ENCODE data around the gene SARDH. TPM values are rescaled to one million over a fixed set of nuclear protein-coding genes. Genes with fewer than 3 reads are reported as not detected.

SARDH gene
- polyA plus RNA-seq, 1 donor from 2014 or later: not detected

GRCh38 chr9:133681658-133682306 lies 56.4 kb downstream of the SARDH start:
- Histone ChIP-seq H3K4me2 (ENCODE audit: low read length) (no peak overlapping the region), H3K9me3 (ENCODE audit: low read length) (no peaks in the 10 kb centered on the region), H3F3A (ENCODE audit: insufficient read depth, low read length, poor library complexity, severe bottlenecking) (no peaks in the 10 kb centered on the region), H4K20me1 (ENCODE audit: insufficient read depth) (no peaks in the 10 kb centered on the region), H3K27me3 (ENCODE audit: insufficient read depth, low read depth, low read length) (no peaks in the 10 kb centered on the region), H3K27ac (ENCODE audit: low read length) (no peak overlapping the region), H3K9me2 (ENCODE audit: insufficient read depth, low read length) (no peaks in the 10 kb centered on the region), H2AFZ (ENCODE audit: low read depth, low read length) (no peak overlapping the region), H3K9ac (ENCODE audit: low read length) (no peak overlapping the region), H3K4me3 (ENCODE audit: low read length) (no peak overlapping the region), H3K36me3 (ENCODE audit: insufficient read depth, low read length) (no peaks in the 10 kb centered on the region), H3K79me2 (replicated peaks; ENCODE audit: insufficient read depth, low read length) (no peaks in the 10 kb centered on the region)
- no peak for TF ChIP-seq SMC3 (conservative IDR thresholded peaks at IDR 0.05; ENCODE audit: poor library complexity)

DNA sequence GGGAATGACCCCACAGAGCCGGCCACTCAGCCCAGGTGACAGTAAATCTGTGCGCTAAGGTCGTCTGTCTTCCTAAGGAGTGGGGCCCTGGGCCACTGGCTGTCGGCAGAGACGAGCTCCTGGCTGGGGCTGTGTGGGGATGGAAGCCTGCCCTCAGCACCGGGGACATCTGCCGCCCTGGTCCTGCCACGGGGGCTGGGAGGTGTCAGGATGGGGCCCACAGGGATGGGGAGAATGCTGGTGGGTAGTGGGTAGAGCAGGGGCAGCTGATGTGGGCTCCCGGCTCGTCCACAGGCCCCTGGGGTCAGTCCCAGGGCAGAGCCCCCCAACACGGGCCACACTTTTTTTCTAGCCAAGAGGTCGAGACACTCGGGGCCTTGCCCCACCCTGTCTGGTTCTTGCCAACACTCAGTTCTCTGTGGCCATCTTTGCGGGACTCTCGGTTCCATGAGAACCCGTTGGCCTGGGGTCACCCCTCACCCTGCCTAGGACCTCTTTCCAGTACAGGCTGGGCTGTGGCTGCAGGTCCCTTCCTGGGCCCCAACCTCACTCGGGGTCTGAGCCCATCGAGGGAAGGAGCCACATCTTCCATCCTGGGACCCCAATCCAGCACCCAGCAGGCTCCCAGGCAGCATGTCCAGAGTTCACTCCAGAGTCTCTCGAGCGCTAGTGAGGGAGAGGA lies 57.0 kb downstream of the SARDH start:
- H3K9ac ChIP-seq (ENCODE audit: low read length): no peak overlapping the region
- no peaks in the 10 kb centered on the region for H3F3A ChIP-seq (ENCODE audit: insufficient read depth, low read length, poor library complexity, severe bottlenecking)

GRCh38 chr9:133680250-133680975 lies 57.7 kb downstream of the SARDH start:
- Histone ChIP-seq H3K4me2 (ENCODE audit: low read length) (no peak overlapping the region), H3K27ac (ENCODE audit: low read length) (no peak overlapping the region), H4K20me1 (ENCODE audit: insufficient read depth) (no peaks in the 10 kb centered on the region), H3K79me2 (replicated peaks; ENCODE audit: insufficient read depth, low read length) (no peaks in the 10 kb centered on the region), H3K4me3 (ENCODE audit: low read length) (no peak overlapping the region), H3F3A (ENCODE audit: insufficient read depth, low read length, poor library complexity, severe bottlenecking) (no peaks in the 10 kb centered on the region), H3K36me3 (ENCODE audit: insufficient read depth, low read length) (no peaks in the 10 kb centered on the region), H3K27me3 (ENCODE audit: insufficient read depth, low read depth, low read length) (no peaks in the 10 kb centered on the region), H2AFZ (ENCODE audit: low read depth, low read length) (no peak overlapping the region), H3K9ac (ENCODE audit: low read length) (no peak overlapping the region), H3K9me2 (ENCODE audit: insufficient read depth, low read length) (no peaks in the 10 kb centered on the region), H3K9me3 (ENCODE audit: low read length) (no peaks in the 10 kb centered on the region)
- no peak for TF ChIP-seq RAD21 (conservative IDR thresholded peaks at IDR 0.05)
- no peak for TF ChIP-seq TAF1 (IDR thresholded peaks at IDR 0.05; ENCODE audit: low read depth)
- TF ChIP-seq EP300 (conservative IDR thresholded peaks at IDR 0.05; ENCODE audit: poor library complexity, severe bottlenecking): no peak
- no peak for TF ChIP-seq SMC3 (conservative IDR thresholded peaks at IDR 0.05; ENCODE audit: poor library complexity)
- no peak for TF ChIP-seq MXI1 (conservative IDR thresholded peaks at IDR 0.05; ENCODE audit: poor library complexity, severe bottlenecking)
- TF ChIP-seq REST (IDR thresholded peaks at IDR 0.05; ENCODE audit: borderline replicate concordance): no peak
- no peak for TF ChIP-seq CTCF (IDR thresholded peaks at IDR 0.05; ENCODE audit: poor library complexity, severe bottlenecking)
- TF ChIP-seq POLR2AphosphoS5 (IDR thresholded peaks at IDR 0.05): no peak
- TF ChIP-seq EZH2 (IDR thresholded peaks at IDR 0.05; ENCODE audit: borderline replicate concordance, insufficient read depth, low read length, poor library complexity, severe bottlenecking): no peak

More for the DNA sequence above, 57.0 kb downstream of the SARDH start:
- TF ChIP-seq CTCF (IDR thresholded peaks at IDR 0.05; ENCODE audit: poor library complexity, severe bottlenecking): no peak
- no peak for TF ChIP-seq POLR2AphosphoS5 (IDR thresholded peaks at IDR 0.05)
- Histone ChIP-seq H3K9me3 (ENCODE audit: low read length) (no peaks in the 10 kb centered on the region), H3K27ac (ENCODE audit: low read length) (no peak overlapping the region), H4K20me1 (ENCODE audit: insufficient read depth) (no peaks in the 10 kb centered on the region), H3K27me3 (ENCODE audit: insufficient read depth, low read depth, low read length) (no peaks in the 10 kb centered on the region), H3K4me2 (ENCODE audit: low read length) (no peak overlapping the region), H2AFZ (ENCODE audit: low read depth, low read length) (no peak overlapping the region), H3K4me3 (ENCODE audit: low read length) (no peak overlapping the region), H3K9me2 (ENCODE audit: insufficient read depth, low read length) (no peaks in the 10 kb centered on the region), H3K79me2 (replicated peaks; ENCODE audit: insufficient read depth, low read length) (no peaks in the 10 kb centered on the region), H3K36me3 (ENCODE audit: insufficient read depth, low read length) (no peaks in the 10 kb centered on the region)

Measured in neural cell (in vitro differentiated cells).